HepG2 (cell line): ENCODE data around the gene ZNF770. TPM values are rescaled to one million over a fixed set of nuclear protein-coding genes. Genes with fewer than 3 reads are reported as not detected.

ENCODE experiments used
- polyA plus RNA-seq, 8 experiments: library from polyadenylated mRNA; depleted of rRNA in 3 of 8; stranded (reverse) in 7 of 8; unstranded in 1 of 8; fragments of >200 nt; fragmentation: Illumina TruSeq in 4 of 8; extraction: Trizol in 4 of 8; gene quantifications; 2 replicates each; pipeline versions ENCODE4 v1.2.1 to v1.2.3, GENCODE V29; 2011 to 2016; ENCODE audit warnings: low read depth in 4 of 8, missing spikeins in 1 of 8, mixed read lengths in 1 of 8; ENCODE audit not compliant: insufficient read depth in 1 of 8
- total RNA-seq, 5 experiments: library from RNA; depleted of rRNA; stranded (reverse); fragments of >200 nt; fragmentation: Illumina TruSeq; extraction: Trizol; gene quantifications; 2 replicates each; pipeline ENCODE4 v1.2.3, GENCODE V29; 2016; ENCODE audit warnings: low read depth in 1 of 5

Gene ZNF770
- total and polyA plus RNA-seq, 2 of the 13 experiments (the other 11 are each of a cell fraction or from before 2014, with no cell fraction given): 15.5 to 33.1 TPM

Other genes starting within 250 kb of the ZNF770 start
- gene GJD2, start 233.3 kb downstream of the ZNF770 start, total RNA-seq (2016; rRNA removed; fragmentation: Illumina TruSeq; extraction: Trizol): not detected in 2 replicates
- not detected in 2 replicates for gene GJD2, start 233.3 kb downstream of the ZNF770 start, polyA plus RNA-seq (2011; rRNA removed)
- not detected in 2 replicates for gene ACTC1, start 192.7 kb downstream of the ZNF770 start, total RNA-seq (2016; rRNA removed; fragmentation: Illumina TruSeq; extraction: Trizol)
- not detected in 2 replicates for gene ACTC1, start 192.7 kb downstream of the ZNF770 start, polyA plus RNA-seq (2011; rRNA removed)
- gene AQR, start 18.5 kb downstream of the ZNF770 start, total RNA-seq (2016; rRNA removed; fragmentation: Illumina TruSeq; extraction: Trizol): 31.3 and 46.0 TPM in 2 replicates
- 13.8 and 18.7 TPM in 2 replicates for gene AQR, start 18.5 kb downstream of the ZNF770 start, polyA plus RNA-seq (2011; rRNA removed)
- 0.25 and 0.27 TPM in 2 replicates for gene NANOGP8, start 97.0 kb upstream of the ZNF770 start, total RNA-seq (2016; rRNA removed; fragmentation: Illumina TruSeq; extraction: Trizol)
- 0.09 TPM in 1 of 2 replicates, not detected in the other for gene NANOGP8, start 97.0 kb upstream of the ZNF770 start, polyA plus RNA-seq (2011; rRNA removed)